ENCODE results near the gene NDC1. TPM values are rescaled to one million over a fixed set of nuclear protein-coding genes. Genes with fewer than 3 reads are reported as not detected.

Gene NDC1
- total RNA-seq, 2 donors from 2014 or later = 17.3 to 39.4 TPM

DNA sequence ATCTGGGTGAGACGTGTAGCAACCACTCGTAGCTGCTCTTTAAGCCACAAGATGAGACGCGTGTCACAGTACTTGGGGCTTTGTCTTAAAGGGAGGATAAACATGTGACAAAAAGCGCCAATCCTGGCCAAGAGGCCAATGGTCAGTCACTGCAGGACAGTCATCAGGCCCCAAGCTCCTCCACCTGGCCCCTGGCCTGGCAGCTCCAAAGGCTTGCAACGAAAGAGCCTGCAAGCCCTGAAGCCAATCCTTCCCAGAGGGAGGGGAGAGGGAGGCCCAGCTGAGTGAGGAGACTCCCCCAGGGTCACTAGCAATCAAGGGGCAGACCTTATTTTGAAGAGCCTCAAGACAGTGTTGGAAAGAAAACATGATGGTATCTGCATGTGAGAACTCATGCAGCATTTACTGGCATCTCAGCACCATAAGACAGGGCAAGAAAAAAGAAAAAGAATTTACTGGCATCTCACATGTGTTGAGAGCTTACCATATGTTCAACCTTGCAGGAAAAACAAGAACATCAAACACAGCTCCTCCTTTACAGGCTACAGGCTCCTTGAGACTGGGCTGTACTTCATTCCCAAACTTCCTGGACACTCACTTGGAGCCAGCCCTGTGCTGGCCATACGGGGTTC, 110.5 kb downstream of the NDC1 start:
- no peak for DNase-seq
- no peaks in the 10 kb centered on the region for H3K27me3 ChIP-seq
- no peak overlapping the region for H3K27ac ChIP-seq
- intact Hi-C loops (cut with DNase I) = no loop called here
- TF ChIP-seq, protein P1, sequence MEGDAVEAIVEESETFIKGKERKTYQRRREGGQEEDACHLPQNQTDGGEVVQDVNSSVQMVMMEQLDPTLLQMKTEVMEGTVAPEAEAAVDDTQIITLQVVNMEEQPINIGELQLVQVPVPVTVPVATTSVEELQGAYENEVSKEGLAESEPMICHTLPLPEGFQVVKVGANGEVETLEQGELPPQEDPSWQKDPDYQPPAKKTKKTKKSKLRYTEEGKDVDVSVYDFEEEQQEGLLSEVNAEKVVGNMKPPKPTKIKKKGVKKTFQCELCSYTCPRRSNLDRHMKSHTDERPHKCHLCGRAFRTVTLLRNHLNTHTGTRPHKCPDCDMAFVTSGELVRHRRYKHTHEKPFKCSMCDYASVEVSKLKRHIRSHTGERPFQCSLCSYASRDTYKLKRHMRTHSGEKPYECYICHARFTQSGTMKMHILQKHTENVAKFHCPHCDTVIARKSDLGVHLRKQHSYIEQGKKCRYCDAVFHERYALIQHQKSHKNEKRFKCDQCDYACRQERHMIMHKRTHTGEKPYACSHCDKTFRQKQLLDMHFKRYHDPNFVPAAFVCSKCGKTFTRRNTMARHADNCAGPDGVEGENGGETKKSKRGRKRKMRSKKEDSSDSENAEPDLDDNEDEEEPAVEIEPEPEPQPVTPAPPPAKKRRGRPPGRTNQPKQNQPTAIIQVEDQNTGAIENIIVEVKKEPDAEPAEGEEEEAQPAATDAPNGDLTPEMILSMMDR (IDR thresholded peaks at IDR 0.05) = no peak
- H3K4me1 ChIP-seq = no peaks in the 10 kb centered on the region
- no peak overlapping the region for H3K9ac ChIP-seq (ENCODE audit: low read depth in 2 of 2, low read length in 2 of 2)
- H3K9me3 ChIP-seq = no peaks in the 10 kb centered on the region
- H3K36me3 ChIP-seq = no peaks in the 10 kb centered on the region
- no peak overlapping the region for H3K4me3 ChIP-seq

- no peak overlapping the region for H3K9ac ChIP-seq (ENCODE audit: low read depth in 2 of 2, low read length in 2 of 2)
- no peak overlapping the region for H3K27ac ChIP-seq
- TF ChIP-seq, protein P1 (IDR thresholded peaks at IDR 0.05) = no peak
- no peak overlapping the region for H3K4me3 ChIP-seq
- no peaks in the 10 kb centered on the region for H3K27me3 ChIP-seq
- intact Hi-C loops (cut with DNase I) = no loop called here
- DNase-seq = no peak
- H3K4me1 ChIP-seq = no peaks in the 10 kb centered on the region
- H3K9me3 ChIP-seq = no peaks in the 10 kb centered on the region
- no peaks in the 10 kb centered on the region for H3K36me3 ChIP-seq
Measured at GRCh38 chr1:53726009-53726600, 112.0 kb downstream of the NDC1 start.

GRCh38 chr1:53725238-53725689, 112.8 kb downstream of the NDC1 start:
- no peaks in the 10 kb centered on the region for H3K27me3 ChIP-seq
- H3K9me3 ChIP-seq = no peaks in the 10 kb centered on the region
- no peak overlapping the region for H3K9ac ChIP-seq (ENCODE audit: low read depth in 2 of 2, low read length in 2 of 2)
- H3K4me1 ChIP-seq = no peaks in the 10 kb centered on the region
- H3K27ac ChIP-seq = no peak overlapping the region
- H3K36me3 ChIP-seq = no peaks in the 10 kb centered on the region
- intact Hi-C loops (cut with DNase I) = no loop called here
- no peak for DNase-seq
- TF ChIP-seq, protein P1 (IDR thresholded peaks at IDR 0.05) = no peak
- no peak overlapping the region for H3K4me3 ChIP-seq

DNA sequence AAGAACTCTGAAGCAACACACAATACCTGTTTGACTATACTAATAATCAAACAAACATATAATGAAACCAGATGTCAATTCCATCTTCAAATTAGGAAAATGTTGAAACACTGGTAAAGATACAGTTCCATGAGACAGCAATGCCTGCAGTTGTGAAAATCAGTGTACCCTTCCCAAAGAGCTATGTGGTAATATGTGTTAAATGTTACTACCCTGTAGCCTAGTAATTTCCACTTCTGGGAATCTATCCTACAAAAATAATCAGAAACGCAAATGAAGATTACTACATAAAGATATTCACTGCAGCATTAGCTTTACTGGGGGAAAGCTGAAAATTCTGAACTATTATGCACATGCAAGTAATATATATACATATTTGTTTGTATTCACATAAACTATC, 116.1 kb downstream of the NDC1 start:
- Histone ChIP-seq H3K27me3 (no peaks in the 10 kb centered on the region), H3K4me3 (no peak overlapping the region), H3K27ac (no peak overlapping the region), H3K9me3 (no peaks in the 10 kb centered on the region), H3K4me1 (no peaks in the 10 kb centered on the region), H3K36me3 (no peaks in the 10 kb centered on the region), H3K9ac (ENCODE audit: low read depth in 2 of 2, low read length in 2 of 2) (no peak overlapping the region)
- TF ChIP-seq, protein P1 (IDR thresholded peaks at IDR 0.05) = no peak
- intact Hi-C loops (cut with DNase I) = no loop called here
- no peak for DNase-seq

- H3K9me3 ChIP-seq = no peaks in the 10 kb centered on the region
- TF ChIP-seq, protein P1 (IDR thresholded peaks at IDR 0.05) = no peak
- H3K9ac ChIP-seq (ENCODE audit: low read depth in 2 of 2, low read length in 2 of 2) = no peak overlapping the region
- no peak for DNase-seq
- no peaks in the 10 kb centered on the region for H3K36me3 ChIP-seq
- no peak overlapping the region for H3K4me3 ChIP-seq
- intact Hi-C loops (cut with DNase I) = no loop called here
- no peaks in the 10 kb centered on the region for H3K4me1 ChIP-seq
- no peaks in the 10 kb centered on the region for H3K27me3 ChIP-seq
- H3K27ac ChIP-seq = no peak overlapping the region
Measured at GRCh38 chr1:53721088-53721487, 117.0 kb downstream of the NDC1 start.

All from colonic mucosa (tissue), 4 donors.